Endodermal cell (in vitro differentiated cells): Measurements from ENCODE around the gene ARPP19. TPM values are rescaled to one million over a fixed set of nuclear protein-coding genes. Genes with fewer than 3 reads are reported as not detected.

Experiments
- DNase-seq: peaks from one replicate; pipeline ENCODE4 v3.0.0-alpha.2; 2017
- H3K27ac ChIP-seq: 2 replicates; pipeline ENCODE4 v1.5.1; 2013; ENCODE audit warnings: mild to moderate bottlenecking, low read depth, low read length, moderate library complexity
- H3K27me3 ChIP-seq: 2 replicates; pipeline ENCODE4 v1.6.1; 2013; ENCODE audit warnings: mild to moderate bottlenecking, low read length, moderate library complexity; ENCODE audit not compliant: insufficient read depth, control insufficient read depth, poor library complexity, severe bottlenecking
- H3K36me3 ChIP-seq: 2 replicates; pipeline ENCODE4 v1.7.0; 2013; ENCODE audit warnings: mild to moderate bottlenecking, low read length, moderate library complexity; ENCODE audit not compliant: control insufficient read depth, insufficient read depth
- H3K4me1 ChIP-seq: one replicate; pipeline ENCODE4 v1.7.0; 2013; ENCODE audit warnings: low read length; ENCODE audit not compliant: control insufficient read depth, insufficient read depth
- H3K4me3 ChIP-seq: 2 replicates; pipeline ENCODE4 v1.5.1; 2013; ENCODE audit warnings: mild to moderate bottlenecking, low read length, moderate library complexity
- H3K9ac ChIP-seq: 2 replicates; pipeline ENCODE4 v1.6.1; 2013; ENCODE audit warnings: mild to moderate bottlenecking, low read length, moderate library complexity; ENCODE audit not compliant: poor library complexity, severe bottlenecking; ENCODE audit errors: extremely low read depth
- H3K9me3 ChIP-seq: 2 replicates; pipeline ENCODE4 v1.6.1; 2013; ENCODE audit warnings: mild to moderate bottlenecking, low read length, moderate library complexity; ENCODE audit not compliant: control insufficient read depth
- H3K27ac Mint-ChIP-seq: 2 replicates; pipeline ENCODE4 v1.8.0; 2020; ENCODE audit warnings: mixed read lengths
- H3K27me3 Mint-ChIP-seq: 2 replicates; pipeline ENCODE4 v1.8.0; 2021; ENCODE audit warnings: mild to moderate bottlenecking, mixed read lengths; ENCODE audit not compliant: insufficient read depth
- H3K36me3 Mint-ChIP-seq: 2 replicates; pipeline ENCODE4 v1.8.0; 2020; ENCODE audit warnings: low read depth, mixed read lengths
- H3K4me1 Mint-ChIP-seq: 2 replicates; pipeline ENCODE4 v1.8.0; 2020; ENCODE audit warnings: mixed read lengths
- H3K4me3 Mint-ChIP-seq: 2 replicates; pipeline ENCODE4 v1.8.0; 2020; ENCODE audit warnings: mild to moderate bottlenecking, moderate library complexity, mixed read lengths
- H3K9me3 Mint-ChIP-seq: 2 replicates; pipeline ENCODE4 v1.8.0; 2020; ENCODE audit warnings: mild to moderate bottlenecking, mixed read lengths
- WGBS, 2 experiments: methylation state at CpG; one replicate each; pipeline versions ENCODE4 v1.1.5 to v1.1.7; 2013; ENCODE audit warnings: missing lambda C conversion rate in 2 of 2, mixed read lengths in 1 of 2; ENCODE audit not compliant: insufficient coverage in 1 of 2, insufficient read length in 1 of 2; 5-methylcytosine and 5-hydroxymethylcytosine counted together
- total RNA-seq, 2 donors: library from RNA; stranded (reverse); fragmentation: NEBNext Ultra II Directional in 1 of 2; extraction: Animal tissue kit (Norgen Biotek cat#: 25700) in 1 of 2; gene quantifications; 2 replicates in 1 of 2; 3 replicates in 1 of 2; pipeline ENCODE4 v1.2.1, GENCODE V29; 2021
- TF ChIP-seq, protein P1 (sequence below): fragments of 200-600 bp; sonication (generic); conservative IDR thresholded peaks from 2 replicates; pipeline ENCODE4 v1.5.0; 2021; ENCODE audit warnings: antibody characterized with exemption, mild to moderate bottlenecking

The ARPP19 gene
- total RNA-seq, 2 donors from 2014 or later = 188 to 219 TPM

DNA sequence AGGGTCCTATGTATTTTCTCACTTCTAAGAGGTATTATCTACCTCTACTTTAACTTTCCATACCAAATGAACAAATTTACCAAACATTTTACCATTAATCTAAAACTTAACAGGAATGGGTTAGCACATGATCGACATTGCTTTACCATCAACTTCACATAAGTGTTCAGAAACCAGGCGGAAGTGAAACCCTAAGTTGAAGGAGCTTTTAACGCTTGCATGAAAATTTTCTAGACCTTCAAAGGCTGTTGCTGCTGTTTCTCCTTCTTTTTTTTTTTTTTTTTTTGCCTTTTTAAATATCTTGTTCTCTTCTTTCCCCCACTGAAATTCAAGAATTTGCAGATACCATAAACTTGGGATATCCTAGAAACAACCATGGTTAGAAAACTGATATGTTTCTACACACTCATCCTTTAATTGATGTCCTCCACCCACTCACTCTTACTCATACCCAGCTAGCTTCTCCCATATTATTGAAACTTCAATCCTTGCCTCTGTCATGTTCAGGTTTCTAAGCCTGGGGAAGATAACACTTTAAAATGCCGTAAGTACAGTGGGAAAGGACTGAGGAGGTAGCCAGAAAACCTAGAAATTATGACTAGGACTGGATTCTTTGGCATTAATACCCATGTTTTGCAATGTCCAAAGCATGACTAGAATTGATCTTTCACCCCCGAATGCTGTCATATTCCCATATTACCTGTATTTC is 64.9 kb downstream of the ARPP19 start:
- TF ChIP-seq, protein P1, sequence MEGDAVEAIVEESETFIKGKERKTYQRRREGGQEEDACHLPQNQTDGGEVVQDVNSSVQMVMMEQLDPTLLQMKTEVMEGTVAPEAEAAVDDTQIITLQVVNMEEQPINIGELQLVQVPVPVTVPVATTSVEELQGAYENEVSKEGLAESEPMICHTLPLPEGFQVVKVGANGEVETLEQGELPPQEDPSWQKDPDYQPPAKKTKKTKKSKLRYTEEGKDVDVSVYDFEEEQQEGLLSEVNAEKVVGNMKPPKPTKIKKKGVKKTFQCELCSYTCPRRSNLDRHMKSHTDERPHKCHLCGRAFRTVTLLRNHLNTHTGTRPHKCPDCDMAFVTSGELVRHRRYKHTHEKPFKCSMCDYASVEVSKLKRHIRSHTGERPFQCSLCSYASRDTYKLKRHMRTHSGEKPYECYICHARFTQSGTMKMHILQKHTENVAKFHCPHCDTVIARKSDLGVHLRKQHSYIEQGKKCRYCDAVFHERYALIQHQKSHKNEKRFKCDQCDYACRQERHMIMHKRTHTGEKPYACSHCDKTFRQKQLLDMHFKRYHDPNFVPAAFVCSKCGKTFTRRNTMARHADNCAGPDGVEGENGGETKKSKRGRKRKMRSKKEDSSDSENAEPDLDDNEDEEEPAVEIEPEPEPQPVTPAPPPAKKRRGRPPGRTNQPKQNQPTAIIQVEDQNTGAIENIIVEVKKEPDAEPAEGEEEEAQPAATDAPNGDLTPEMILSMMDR = no peak
- Histone ChIP-seq H3K27ac (no peak overlapping the region), H3K4me3 (no peak overlapping the region), H3K9ac (no peak overlapping the region), H3K27me3 (no peaks in the 10 kb centered on the region), H3K4me1 (no peaks in the 10 kb centered on the region), H3K9me3 (no peaks in the 10 kb centered on the region), H3K36me3 (no peaks in the 10 kb centered on the region)
- Mint-ChIP-seq H3K27me3 (no peaks in the 10 kb centered on the region), H3K9me3 (no peaks in the 10 kb centered on the region), H3K4me1 (no peaks in the 10 kb centered on the region), H3K36me3 (no peaks in the 10 kb centered on the region), H3K27ac (no peak overlapping the region), H3K4me3 (no peak overlapping the region)
- DNase-seq = no peak
- 92 to 95% methylated on average over 4 to 5 of the region's 5 CpGs for WGBS, 2 experiments

DNA sequence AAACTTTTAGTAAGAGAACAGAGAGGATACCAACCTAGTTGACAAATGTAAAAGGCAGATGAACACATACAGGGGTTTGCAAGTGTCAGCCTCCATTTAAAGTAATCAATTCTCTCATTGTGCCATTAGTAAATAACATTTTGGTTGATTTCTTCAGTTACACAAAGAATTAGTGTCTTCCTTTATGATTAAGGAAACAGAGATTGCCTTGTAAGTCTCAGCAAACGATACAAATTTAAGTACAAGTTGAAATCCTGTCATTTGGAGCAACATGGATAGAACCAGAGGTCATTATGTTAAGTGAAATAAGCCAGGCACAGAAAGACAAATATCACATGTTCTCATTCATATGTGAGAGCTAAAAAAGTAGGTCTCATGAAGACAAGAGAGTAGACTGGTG is 66.2 kb downstream of the ARPP19 start:
- Mint-ChIP-seq H3K27me3 (no peaks in the 10 kb centered on the region), H3K36me3 (no peaks in the 10 kb centered on the region), H3K9me3 (no peaks in the 10 kb centered on the region), H3K4me1 (no peaks in the 10 kb centered on the region), H3K4me3 (no peak overlapping the region), H3K27ac (no peak overlapping the region)
- 100% methylated on average over 1 of the region's 1 CpG for WGBS, 2 experiments
- TF ChIP-seq, protein P1 = no peak
- H3K27ac ChIP-seq = no peak overlapping the region
- no peaks in the 10 kb centered on the region for H3K4me1 ChIP-seq
- H3K9me3 ChIP-seq = no peaks in the 10 kb centered on the region
- no peaks in the 10 kb centered on the region for H3K36me3 ChIP-seq
- no peak overlapping the region for H3K9ac ChIP-seq
- no peak overlapping the region for H3K4me3 ChIP-seq
- H3K27me3 ChIP-seq = no peaks in the 10 kb centered on the region
- DNase-seq = no peak

DNA sequence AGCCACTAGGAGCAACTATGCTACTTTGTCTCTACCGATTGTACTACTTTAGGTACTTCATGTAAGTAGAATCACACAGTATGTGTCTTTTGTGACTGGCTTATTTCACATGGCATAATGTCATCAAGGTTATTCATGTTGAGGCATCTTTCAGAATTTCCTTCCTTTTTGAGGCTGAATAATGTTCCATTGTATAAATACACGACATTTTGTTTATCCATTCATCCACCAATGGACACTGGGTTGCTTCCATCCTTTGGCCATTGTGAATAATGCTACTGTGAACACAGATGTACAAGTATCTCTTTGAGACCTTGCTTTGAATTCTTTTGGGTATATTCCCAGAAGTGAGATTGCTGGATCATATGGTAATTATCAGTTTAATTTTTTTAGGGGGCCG is 69.3 kb downstream of the ARPP19 start:
- TF ChIP-seq, protein P1 = no peak
- 94% methylated on average over 3 of the region's 3 CpGs; no CpG with 5 or more reads in 1 of the 2 experiments for WGBS, 2 experiments
- H3K9me3 ChIP-seq = no peaks in the 10 kb centered on the region

More for the DNA sequence above, 69.3 kb downstream of the ARPP19 start:
- Mint-ChIP-seq H3K9me3 (no peaks in the 10 kb centered on the region), H3K27me3 (no peaks in the 10 kb centered on the region), H3K4me3 (no peak overlapping the region), H3K36me3 (no peaks in the 10 kb centered on the region), H3K27ac (no peak overlapping the region), H3K4me1 (no peaks in the 10 kb centered on the region)
- no peaks in the 10 kb centered on the region for H3K27me3 ChIP-seq
- no peak overlapping the region for H3K9ac ChIP-seq
- no peak for DNase-seq
- H3K36me3 ChIP-seq = no peaks in the 10 kb centered on the region
- H3K27ac ChIP-seq = no peak overlapping the region
- no peaks in the 10 kb centered on the region for H3K4me1 ChIP-seq
- H3K4me3 ChIP-seq = no peak overlapping the region
